Stimulated activated CD4-positive, alpha-beta T cell treated with anti-CD3 and anti-CD28 coated beads, Interleukin-1b, Interleukin-23, amount 100 ng/mL, for 4 hours (primary cell): ENCODE measurements around the gene RINL.
"Not testable (repeated sequence)": the region's sequence is repeated elsewhere in the genome, so short reads cannot be mapped to it uniquely, and the experiment has no call there.

Experiments
- DNase-seq, 2 donors: peaks; one replicate each; pipeline ENCODE4 v3.0.0-alpha.2; 2020; ENCODE audit warnings: low read depth in 2 of 2

The RINL gene

GRCh38 chr19:38875656-38876395, 2.2 kb downstream of the RINL start:
- DNase-seq = no peak

GRCh38 chr19:38873400-38873799, 4.7 kb downstream of the RINL start:
- not testable (repeated sequence) for DNase-seq

- no peak for DNase-seq
Observed at GRCh38 chr19:38870612-38871011, 7.5 kb downstream of the RINL start.

- DNase-seq = peak; percentile 88 to 93
Observed at GRCh38 chr19:38869836-38870607, 8.1 kb downstream of the RINL start.

- DNase-seq = peak in 1 of 2 donors; percentile 26
Observed at GRCh38 chr19:38869160-38869835, 8.8 kb downstream of the RINL start.

- DNase-seq = no peak
Observed at GRCh38 chr19:38868551-38868950, 9.5 kb downstream of the RINL start.

GRCh38 chr19:38867171-38867780, 10.8 kb downstream of the RINL start:
- no peak for DNase-seq

- no peak for DNase-seq
Observed at GRCh38 chr19:38862321-38863059, 15.6 kb downstream of the RINL start.

GRCh38 chr19:38861368-38861767, 16.7 kb downstream of the RINL start:
- no peak for DNase-seq

GRCh38 chr19:38859631-38860204, 18.4 kb downstream of the RINL start:
- not testable (repeated sequence) for DNase-seq

- no peak for DNase-seq
Observed at GRCh38 chr19:38856813-38857212, 21.3 kb downstream of the RINL start.

- not testable (repeated sequence) for DNase-seq
Observed at GRCh38 chr19:38855751-38856150, 22.3 kb downstream of the RINL start.

GRCh38 chr19:38854961-38855360, 23.1 kb downstream of the RINL start:
- DNase-seq = not testable (repeated sequence)

- DNase-seq = no peak
Observed at GRCh38 chr19:38853214-38853613, 24.9 kb downstream of the RINL start.

- DNase-seq = peak; percentile 36
Observed at GRCh38 chr19:38852231-38853044, 25.6 kb downstream of the RINL start.

GRCh38 chr19:38851622-38852230, 26.3 kb downstream of the RINL start:
- DNase-seq = peak; percentile 86 to 94

GRCh38 chr19:38850976-38851621, 27.0 kb downstream of the RINL start:
- DNase-seq = peak in 1 of 2 donors; percentile 31

- DNase-seq = peak; percentile 94 to 98
Observed at GRCh38 chr19:38850436-38850975, 27.6 kb downstream of the RINL start.
